ENCODE measurements around the gene VENTX. TPM values are rescaled to one million over a fixed set of nuclear protein-coding genes. Genes with fewer than 3 reads are reported as not detected.

VENTX gene
- total RNA-seq, result 1 to 10 TPM in 1 of 4 donors, under 1 TPM in 2, not detected in 1; 0.21 to 1.3 (median 0.51) TPM

GRCh38 chr10:133237588-133238465 lies at the start of gene VENTX:
TSS of gene VENTX (plus strand) at chr10:133237855. CDS start at chr10:133237915, 60 bp downstream.
- Histone ChIP-seq H3K27ac (no peak within 1 kb of the TSS), H3K27me3 (peaks cover 10 to 22% of the 10 kb centered on the region in 2 donors), H3K4me3 (peak within 1 kb of the TSS in 1 of 2 donors; percentile 2), H3K36me3 (no peaks in the 10 kb centered on the region), H3K9me3 (no peaks in the 10 kb centered on the region), H3K4me1 (peaks cover 0 to 12% of the 10 kb centered on the region in 2 donors)
- no peak for TF ChIP-seq CTCF (IDR thresholded peaks at IDR 0.05)
- TF ChIP-seq POLR2A (IDR thresholded peaks at IDR 0.05), result no peak
- DNase-seq, result no peak
- intact Hi-C loops (cut with DNase I; ENCODE audit: low total_unique reads), result no loop called here

GRCh38 chr10:133187906-133188681 lies 49.6 kb upstream of the VENTX start:
- no peak overlapping the region for H3K27ac ChIP-seq
- H3K36me3 ChIP-seq, result no peaks in the 10 kb centered on the region
- no peaks in the 10 kb centered on the region for H3K27me3 ChIP-seq
- no peak overlapping the region for H3K4me3 ChIP-seq
- no peak for TF ChIP-seq CTCF (IDR thresholded peaks at IDR 0.05)
- TF ChIP-seq POLR2A (IDR thresholded peaks at IDR 0.05), result no peak
- H3K9me3 ChIP-seq, result no peaks in the 10 kb centered on the region
- intact Hi-C loops (cut with DNase I; ENCODE audit: low total_unique reads), result no loop called here
- H3K4me1 ChIP-seq, result no peaks in the 10 kb centered on the region
- no peak for DNase-seq

GRCh38 chr10:133189256-133189655 lies 48.4 kb upstream of the VENTX start:
- Histone ChIP-seq H3K27me3 (no peaks in the 10 kb centered on the region), H3K9me3 (no peaks in the 10 kb centered on the region), H3K4me1 (no peaks in the 10 kb centered on the region), H3K4me3 (no peak overlapping the region), H3K36me3 (no peaks in the 10 kb centered on the region), H3K27ac (no peak overlapping the region)
- TF ChIP-seq POLR2A (IDR thresholded peaks at IDR 0.05) (no peak), CTCF (IDR thresholded peaks at IDR 0.05) (no peak)
- no peak for DNase-seq
- intact Hi-C loops (cut with DNase I; ENCODE audit: low total_unique reads), result no loop called here

GRCh38 chr10:133189726-133190125 lies 47.9 kb upstream of the VENTX start:
- no peak overlapping the region for H3K27ac ChIP-seq
- no peaks in the 10 kb centered on the region for H3K36me3 ChIP-seq
- intact Hi-C loops (cut with DNase I; ENCODE audit: low total_unique reads), result no loop called here
- H3K4me3 ChIP-seq, result no peak overlapping the region
- H3K4me1 ChIP-seq, result no peaks in the 10 kb centered on the region
- H3K9me3 ChIP-seq, result no peaks in the 10 kb centered on the region
- TF ChIP-seq CTCF (IDR thresholded peaks at IDR 0.05) (no peak), POLR2A (IDR thresholded peaks at IDR 0.05) (no peak)
- H3K27me3 ChIP-seq, result no peaks in the 10 kb centered on the region
- no peak for DNase-seq

GRCh38 chr10:133190225-133190624 lies 47.4 kb upstream of the VENTX start:
- no peaks in the 10 kb centered on the region for H3K9me3 ChIP-seq
- no peaks in the 10 kb centered on the region for H3K4me1 ChIP-seq
- TF ChIP-seq CTCF (IDR thresholded peaks at IDR 0.05), result no peak
- TF ChIP-seq POLR2A (IDR thresholded peaks at IDR 0.05), result no peak
- H3K27ac ChIP-seq, result no peak overlapping the region
- no peak for DNase-seq
- intact Hi-C loops (cut with DNase I; ENCODE audit: low total_unique reads), result no loop called here
- H3K4me3 ChIP-seq, result no peak overlapping the region
- no peaks in the 10 kb centered on the region for H3K36me3 ChIP-seq
- H3K27me3 ChIP-seq, result no peaks in the 10 kb centered on the region
